BJ (cell line): ENCODE results near the gene TNS1. TPM values are rescaled to one million over a fixed set of nuclear protein-coding genes. Genes with fewer than 3 reads are reported as not detected.

Source experiments
- CTCF ChIA-PET: fragments of 350-600 bp; formaldehyde crosslinking; extraction: SDS; loops from one replicate; lab custom pipeline; 2021; ENCODE audit warnings: antibody characterized with exemption, inconsistent platforms; lab: Yijun Ruan, JAX
- POLR2A ChIA-PET: fragments of 300-600 bp; sonication (Branson Sonifier 250); formaldehyde crosslinking; extraction: SDS; loops from one replicate; lab custom pipeline; 2021; ENCODE audit warnings: antibody characterized with exemption; lab: Charles Lee
- DNase-seq: peaks from one replicate; pipeline ENCODE4 v3.0.0-alpha.2; 2011; ENCODE audit warnings: low read depth
- H3K27me3 ChIP-seq: 2 replicates; pipeline ENCODE4 v1.6.0; 2011; ENCODE audit warnings: low read length; ENCODE audit not compliant: control insufficient read depth, insufficient read depth
- H3K36me3 ChIP-seq: 2 replicates; pipeline ENCODE4 v1.5.1; 2011; ENCODE audit warnings: low read length; ENCODE audit not compliant: control insufficient read depth, insufficient read depth
- H3K4me3 ChIP-seq: 2 replicates; pipeline ENCODE4 v1.5.1; 2011; ENCODE audit warnings: low read depth, mild to moderate bottlenecking, control low read depth, low read length
- CTCF ChIP-seq: IDR thresholded peaks from 2 replicates; pipeline ENCODE4 v1.5.1; 2011; ENCODE audit warnings: low read depth, mild to moderate bottlenecking, control low read depth, inconsistent platforms, low read length, moderate library complexity; ENCODE audit not compliant: insufficient read depth
- polyA plus RNA-seq: library from polyadenylated mRNA; depleted of rRNA; stranded (reverse); fragments of >200 nt; gene quantifications from 2 replicates; pipeline ENCODE4 v1.2.3, GENCODE V29; 2011

The TNS1 gene
- polyA plus RNA-seq, 1 experiment, result 35.6 TPM

DNA sequence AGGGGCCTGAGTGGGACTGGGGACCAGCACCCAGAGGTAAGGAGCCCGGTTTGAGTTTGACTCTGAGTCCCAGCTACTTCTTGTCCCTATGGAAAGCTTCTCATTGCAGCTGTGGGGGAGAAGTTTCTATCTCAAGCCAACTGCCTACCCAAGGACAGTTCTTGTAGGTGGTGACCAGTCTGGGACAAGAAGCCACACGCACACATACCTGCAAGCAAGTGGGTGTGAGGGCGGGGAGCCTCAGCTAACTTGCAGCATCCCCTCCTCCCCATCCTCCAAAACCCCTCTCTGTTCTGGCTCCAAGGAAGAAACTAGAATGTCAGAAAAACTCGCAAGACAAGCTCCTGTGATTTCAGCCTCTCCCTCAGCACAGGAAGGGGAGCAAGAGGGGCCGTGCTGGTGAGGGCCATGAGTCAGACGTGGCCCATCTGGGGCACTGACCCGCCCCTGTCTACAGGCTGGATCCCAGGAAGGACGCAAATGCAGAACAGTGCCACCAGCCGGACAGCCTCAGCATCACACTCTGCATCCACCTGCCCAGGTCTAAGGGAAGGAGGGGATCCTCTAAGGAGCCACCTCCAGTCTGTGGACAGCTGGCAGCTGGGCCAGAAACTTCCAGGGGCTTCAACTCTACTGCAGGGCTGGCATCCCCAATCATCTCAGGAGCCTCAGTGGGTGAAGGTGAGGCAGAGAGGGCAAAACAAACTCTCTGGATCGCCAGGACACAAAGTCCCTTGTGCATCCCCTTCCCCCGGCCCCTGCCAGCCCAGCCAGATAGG, 103.4 kb downstream of the TNS1 start:
- CTCF ChIA-PET, result interaction anchor here (0.5 to 4.0 kb wide), 37 partner anchors 10 to 123 kb away, joined by 3 to 29 read pairs (median 5); no protein-coding TSS in a partner anchor

DNA sequence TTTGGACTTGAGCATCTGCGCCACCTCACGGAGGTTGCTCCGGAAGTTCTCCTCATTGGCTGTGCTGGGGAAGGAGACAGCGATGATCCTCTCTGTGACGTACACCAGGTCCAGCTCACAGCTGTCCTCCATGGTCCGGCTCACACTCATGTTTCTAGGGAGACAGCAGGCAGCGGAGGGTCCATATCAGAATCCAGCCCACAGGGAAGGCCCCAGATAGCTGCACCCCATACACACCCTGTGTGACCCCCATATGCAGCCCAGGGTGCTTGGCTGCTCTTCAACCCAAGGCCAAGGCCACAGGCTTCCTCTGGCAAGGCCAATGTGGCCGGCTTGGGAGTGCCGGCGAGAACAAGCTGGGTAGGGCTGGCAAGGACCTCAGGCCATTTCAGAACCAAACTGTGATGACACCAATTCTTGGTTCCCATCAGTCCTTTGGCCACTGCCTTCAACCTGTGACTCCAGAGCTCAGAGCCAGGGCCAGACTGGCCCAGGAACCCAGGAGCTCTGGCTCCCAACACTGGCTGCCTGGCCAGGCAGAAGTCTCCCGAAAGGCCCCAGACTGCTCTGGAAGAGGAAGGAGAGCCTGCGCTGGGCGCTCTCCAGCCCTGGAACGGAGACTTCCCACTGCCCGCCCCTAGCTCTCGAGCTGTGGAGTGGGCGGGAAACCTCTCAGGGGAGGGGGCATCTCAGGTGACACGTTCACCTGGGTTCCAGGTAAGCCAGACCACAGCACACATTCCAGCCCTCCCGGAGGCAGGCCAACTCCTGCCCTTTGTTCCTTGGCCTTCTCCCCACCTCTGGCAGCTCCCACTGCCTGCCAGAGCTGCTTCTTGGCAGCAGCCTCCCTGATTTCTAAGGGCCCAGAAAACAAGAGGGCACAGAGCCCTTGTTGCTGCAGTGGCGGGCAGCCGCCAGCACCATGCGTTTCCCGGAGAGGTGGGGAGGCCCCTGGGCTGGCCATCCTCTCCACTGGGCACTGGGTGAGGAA, 104.7 kb downstream of the TNS1 start:
- H3K27me3 ChIP-seq, result no peaks in the 10 kb centered on the region
- CTCF ChIA-PET, result interaction anchor here (1.1 to 15.9 kb wide), 12 partner anchors 9 to 120 kb away, joined by 3 to 264 read pairs (median 8); no protein-coding TSS in a partner anchor
- peaks cover 43% of the 10 kb centered on the region for H3K36me3 ChIP-seq
- POLR2A ChIA-PET, result no interaction called here
- no peak overlapping the region for H3K4me3 ChIP-seq
- DNase-seq, result no peak
- no peak for TF ChIP-seq CTCF

More for the DNA sequence above, 103.4 kb downstream of the TNS1 start:
- no peaks in the 10 kb centered on the region for H3K27me3 ChIP-seq
- DNase-seq, result peak; percentile 50
- TF ChIP-seq CTCF, result peak; percentile 84
- no peak overlapping the region for H3K4me3 ChIP-seq
- peaks cover 33% of the 10 kb centered on the region for H3K36me3 ChIP-seq
- POLR2A ChIA-PET, result no interaction called here

- POLR2A ChIA-PET, result no interaction called here
Measured at GRCh38 chr2:217897091-217897715, 105.6 kb downstream of the TNS1 start.

DNA sequence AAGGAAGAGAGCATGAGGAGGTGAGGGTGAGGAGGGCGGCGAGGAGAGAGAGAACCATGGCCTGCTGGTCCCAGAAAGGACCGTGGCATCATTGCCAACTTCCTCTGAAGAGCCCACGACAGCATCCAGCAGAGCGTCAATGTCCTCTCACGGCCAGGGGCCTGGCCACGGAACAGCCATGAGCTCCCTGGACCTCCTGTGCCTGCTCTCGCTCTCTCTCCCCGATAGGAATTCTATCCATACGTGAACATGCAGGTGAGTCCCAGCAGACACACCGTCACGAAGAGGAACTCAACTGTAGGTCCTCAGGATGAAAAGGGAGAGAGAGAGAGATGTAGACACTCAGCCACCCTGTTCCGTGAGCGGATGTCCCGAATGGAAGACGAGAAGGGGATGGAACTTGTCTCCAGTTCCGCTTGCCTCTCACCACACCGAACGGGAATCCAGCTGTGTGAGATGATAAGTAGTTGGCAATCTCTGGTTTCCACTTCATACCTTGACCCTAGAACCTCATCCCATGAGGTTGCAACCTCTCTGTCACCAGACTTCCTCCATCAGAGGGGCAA, 107.6 kb downstream of the TNS1 start:
- CTCF ChIA-PET, result interaction anchor here (1.3 to 15.9 kb wide), 2 partner anchors 9 to 106 kb away, joined by 4 to 264 read pairs; no protein-coding TSS in a partner anchor
- no peak for DNase-seq
- TF ChIP-seq CTCF, result no peak

More at GRCh38 chr2:217897091-217897715, 105.6 kb downstream of the TNS1 start:
- H3K27me3 ChIP-seq, result no peaks in the 10 kb centered on the region
- CTCF ChIA-PET, result interaction anchor here (1.1 to 15.9 kb wide), 4 partner anchors 10 to 108 kb away, joined by 5 to 264 read pairs (median 20); no protein-coding TSS in a partner anchor
- no peak for DNase-seq
- TF ChIP-seq CTCF, result no peak
- peaks cover 48% of the 10 kb centered on the region for H3K36me3 ChIP-seq
- H3K4me3 ChIP-seq, result no peak overlapping the region

More for the DNA sequence above, 107.6 kb downstream of the TNS1 start:
- H3K4me3 ChIP-seq, result no peak overlapping the region
- peaks cover 52% of the 10 kb centered on the region for H3K36me3 ChIP-seq
- no peaks in the 10 kb centered on the region for H3K27me3 ChIP-seq
- POLR2A ChIA-PET, result no interaction called here
